Adipocyte (in vitro differentiated cells): Measurements from ENCODE around the gene CHL1.

Experiments used
- DNase-seq: peaks from one replicate; pipeline ENCODE4 v3.0.0-alpha.2; 2015; ENCODE audit warnings: low read depth
- H3K27me3 ChIP-seq: replicated peaks from 2 replicates; pipeline ENCODE4 v1.7.0; 2013; ENCODE audit warnings: mild to moderate bottlenecking, low read length, moderate library complexity; ENCODE audit not compliant: control insufficient read depth, insufficient read depth
- H3K36me3 ChIP-seq: 2 replicates; pipeline ENCODE4 v1.7.0; 2013; ENCODE audit warnings: low read length, mild to moderate bottlenecking, moderate library complexity; ENCODE audit not compliant: control insufficient read depth, insufficient read depth, severe bottlenecking
- H3K4me1 ChIP-seq: 2 replicates; pipeline ENCODE4 v1.7.0; 2013; ENCODE audit warnings: mild to moderate bottlenecking, low read length, moderate library complexity; ENCODE audit not compliant: control insufficient read depth, insufficient read depth
- H3K4me3 ChIP-seq: 2 replicates; pipeline ENCODE4 v1.7.0; 2013; ENCODE audit warnings: mild to moderate bottlenecking, low read length, moderate library complexity
- H3K9ac ChIP-seq: 2 replicates; pipeline ENCODE4 v1.7.0; 2013; ENCODE audit warnings: mild to moderate bottlenecking, low read length, moderate library complexity
- H3K9me3 ChIP-seq: 2 replicates; pipeline ENCODE4 v1.7.0; 2013; ENCODE audit warnings: mild to moderate bottlenecking, low read length, moderate library complexity; ENCODE audit not compliant: control insufficient read depth

Gene CHL1

DNA sequence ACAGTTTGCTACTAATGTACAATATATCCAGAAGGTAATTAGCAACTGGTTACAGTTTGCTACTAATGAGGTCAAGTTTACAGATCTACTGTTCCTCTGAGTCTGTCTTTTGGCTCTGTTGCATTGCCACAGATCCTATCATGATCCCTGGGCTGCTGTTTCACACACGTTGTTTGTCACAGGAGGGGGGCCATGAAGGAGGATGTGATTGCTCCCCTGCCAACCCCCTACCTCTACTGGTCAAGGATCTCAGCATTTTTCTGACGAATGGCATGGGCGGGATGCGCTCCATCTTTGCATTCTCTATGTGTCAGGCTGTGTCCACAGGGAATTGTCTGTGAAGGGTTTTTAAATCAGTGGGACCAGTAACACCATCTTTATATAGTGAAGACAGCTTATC, 91.9 kb downstream of the CHL1 start:
- H3K4me1 ChIP-seq, result peaks cover 10% of the 10 kb centered on the region
- no peaks in the 10 kb centered on the region for H3K36me3 ChIP-seq
- DNase-seq, result no peak
- no peak overlapping the region for H3K4me3 ChIP-seq
- no peaks in the 10 kb centered on the region for H3K9me3 ChIP-seq
- no peaks in the 10 kb centered on the region for H3K27me3 ChIP-seq
- no peak overlapping the region for H3K9ac ChIP-seq

DNA sequence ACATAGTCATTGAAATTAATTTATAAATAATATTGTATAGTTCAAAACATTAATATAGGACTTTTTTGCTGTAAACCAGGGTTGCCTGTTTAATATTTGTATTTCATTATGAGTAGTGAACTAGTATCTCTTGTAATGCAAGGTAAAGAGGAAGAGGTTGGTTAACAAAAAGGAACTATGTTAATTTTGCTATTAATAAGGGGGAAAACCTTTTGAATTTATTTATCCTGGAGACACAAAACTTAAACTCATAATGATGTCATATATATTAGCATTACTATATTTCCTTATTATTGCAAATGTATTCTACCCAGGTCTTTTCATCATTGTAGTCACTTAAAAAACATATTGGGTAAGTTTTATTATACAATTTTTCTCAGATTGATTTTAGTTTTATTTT, 94.5 kb downstream of the CHL1 start:
- H3K9me3 ChIP-seq, result no peaks in the 10 kb centered on the region
- H3K4me3 ChIP-seq, result no peak overlapping the region
- peaks cover 10% of the 10 kb centered on the region for H3K4me1 ChIP-seq
- no peak overlapping the region for H3K9ac ChIP-seq
- no peaks in the 10 kb centered on the region for H3K36me3 ChIP-seq
- DNase-seq, result no peak
- H3K27me3 ChIP-seq, result no peaks in the 10 kb centered on the region

DNA sequence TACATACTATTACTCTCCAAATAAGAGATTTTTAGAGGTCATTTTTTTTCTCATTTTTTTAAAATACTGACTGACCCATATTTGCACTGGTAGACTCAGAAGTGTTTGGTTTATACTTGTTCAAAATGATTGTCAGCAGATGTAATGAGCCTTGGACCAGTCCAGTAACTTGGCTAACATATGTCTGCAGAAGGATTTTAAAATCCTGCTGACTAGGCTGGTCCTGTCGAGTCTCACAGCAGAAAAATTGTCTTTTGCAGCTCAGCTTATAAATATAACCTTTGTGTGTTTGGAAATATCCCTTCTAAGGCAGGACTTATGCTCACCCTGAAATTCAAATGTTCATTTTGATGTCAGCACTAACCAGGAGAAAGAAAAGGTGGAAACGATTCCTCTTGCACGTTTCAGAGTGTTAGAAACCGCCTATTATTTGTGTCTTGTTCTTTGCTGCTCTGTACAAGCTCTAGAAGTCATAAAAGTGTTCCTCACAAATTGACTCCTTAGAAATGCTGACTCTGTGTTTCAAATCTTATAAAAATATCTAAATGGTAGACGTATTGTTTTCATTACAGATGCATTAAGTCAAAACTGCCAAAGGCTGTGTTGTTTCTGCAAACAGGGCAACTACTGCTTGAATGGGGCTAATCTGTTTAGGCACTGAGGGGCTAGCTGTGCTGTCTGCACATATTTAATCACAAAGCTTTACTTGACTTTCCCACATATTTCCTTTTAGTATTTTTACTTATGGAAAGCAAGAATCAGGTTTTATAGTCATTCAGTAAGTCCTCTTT, 95.3 kb downstream of the CHL1 start:
- Histone ChIP-seq H3K27me3 (no peaks in the 10 kb centered on the region), H3K36me3 (no peaks in the 10 kb centered on the region), H3K4me1 (peaks cover 10% of the 10 kb centered on the region), H3K4me3 (no peak overlapping the region), H3K9ac (no peak overlapping the region), H3K9me3 (no peaks in the 10 kb centered on the region)
- no peak for DNase-seq

DNA sequence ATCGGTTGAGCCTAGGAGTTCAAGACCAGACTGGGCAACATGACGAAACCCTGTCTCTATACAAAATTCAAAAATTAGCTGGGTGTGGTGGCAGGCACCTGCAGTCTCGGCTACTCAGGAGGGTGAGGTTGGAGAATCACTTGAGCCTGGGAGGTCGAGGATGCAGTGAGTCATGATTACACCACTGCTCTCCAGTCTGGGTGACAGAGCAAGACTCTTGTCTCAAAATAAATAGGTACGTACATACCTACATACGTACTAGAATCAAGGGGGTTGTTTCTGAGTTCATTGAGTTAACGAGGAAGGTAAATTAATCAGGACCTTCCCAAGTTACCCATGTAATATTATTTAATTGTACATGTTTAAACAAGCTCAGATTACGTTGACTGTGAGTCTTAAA, 97.5 kb downstream of the CHL1 start:
- Histone ChIP-seq H3K4me1 (peaks cover 10% of the 10 kb centered on the region), H3K36me3 (no peaks in the 10 kb centered on the region), H3K9me3 (no peaks in the 10 kb centered on the region), H3K27me3 (no peaks in the 10 kb centered on the region), H3K9ac (no peak overlapping the region), H3K4me3 (no peak overlapping the region)
- DNase-seq, result no peak

DNA sequence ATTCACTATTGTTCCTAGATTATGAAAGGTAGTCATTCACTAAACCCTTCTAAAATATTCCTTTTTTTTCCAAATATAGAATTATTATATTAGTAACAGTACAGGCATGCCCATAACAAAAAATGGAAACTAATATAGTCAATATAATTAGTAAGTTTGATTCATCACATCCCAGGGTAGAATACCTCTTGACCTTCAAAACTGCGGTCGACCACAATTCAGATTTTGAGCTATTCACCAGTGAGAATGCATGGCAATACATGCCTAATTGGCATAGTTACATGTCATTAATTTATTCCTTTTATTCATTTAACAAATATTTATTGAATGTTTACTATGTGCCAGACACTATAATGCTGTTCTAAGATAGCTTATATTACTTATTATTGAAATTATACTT, 98.0 kb downstream of the CHL1 start:
- no peak for DNase-seq
- H3K9me3 ChIP-seq, result no peaks in the 10 kb centered on the region

DNA sequence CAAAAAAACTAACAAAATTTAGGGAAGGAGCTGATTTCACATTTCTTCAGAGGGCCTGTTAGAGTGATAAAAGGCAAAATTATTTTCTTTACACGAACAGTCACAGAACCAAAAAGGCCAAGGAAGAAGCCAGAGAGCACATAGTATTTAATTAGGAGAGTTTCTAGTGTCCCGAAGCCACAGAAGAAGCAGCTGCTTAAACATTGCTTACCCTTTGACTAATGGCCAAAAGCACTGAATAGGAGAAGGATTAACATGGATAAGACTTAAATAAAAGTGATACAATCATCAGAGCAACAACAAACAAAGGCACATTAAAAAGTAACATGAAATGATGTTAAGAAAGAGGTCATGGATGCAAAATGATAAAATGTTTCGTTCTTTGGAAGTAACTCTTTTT, 98.6 kb downstream of the CHL1 start:
- no peak for DNase-seq
- no peaks in the 10 kb centered on the region for H3K27me3 ChIP-seq
- no peaks in the 10 kb centered on the region for H3K9me3 ChIP-seq
- H3K36me3 ChIP-seq, result no peaks in the 10 kb centered on the region
- H3K9ac ChIP-seq, result no peak overlapping the region
- H3K4me3 ChIP-seq, result no peak overlapping the region
- peaks cover 6% of the 10 kb centered on the region for H3K4me1 ChIP-seq

More for the DNA sequence above, 98.0 kb downstream of the CHL1 start:
- no peak overlapping the region for H3K9ac ChIP-seq
- H3K4me3 ChIP-seq, result no peak overlapping the region
- H3K4me1 ChIP-seq, result peaks cover 10% of the 10 kb centered on the region
- no peaks in the 10 kb centered on the region for H3K27me3 ChIP-seq
- H3K36me3 ChIP-seq, result no peaks in the 10 kb centered on the region

DNA sequence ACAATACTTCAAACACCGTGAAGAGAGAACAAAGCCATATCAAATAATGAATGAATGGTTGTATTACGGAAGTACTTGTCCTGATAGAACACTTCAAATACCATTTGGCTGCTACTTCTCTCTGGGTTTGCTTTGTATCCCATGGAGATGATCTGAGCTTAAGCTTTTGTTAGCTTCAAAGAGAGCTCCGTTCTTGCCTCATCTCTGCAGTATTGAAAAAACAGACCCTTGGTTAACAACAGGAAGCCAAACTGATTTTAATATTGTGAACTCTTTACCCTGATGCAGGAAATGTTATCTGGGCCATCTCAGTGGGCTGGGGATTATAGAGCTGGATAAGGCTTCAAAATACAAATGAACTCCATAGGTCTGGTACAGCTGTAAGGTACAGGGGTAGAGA, 101.0 kb downstream of the CHL1 start:
- DNase-seq, result no peak

DNA sequence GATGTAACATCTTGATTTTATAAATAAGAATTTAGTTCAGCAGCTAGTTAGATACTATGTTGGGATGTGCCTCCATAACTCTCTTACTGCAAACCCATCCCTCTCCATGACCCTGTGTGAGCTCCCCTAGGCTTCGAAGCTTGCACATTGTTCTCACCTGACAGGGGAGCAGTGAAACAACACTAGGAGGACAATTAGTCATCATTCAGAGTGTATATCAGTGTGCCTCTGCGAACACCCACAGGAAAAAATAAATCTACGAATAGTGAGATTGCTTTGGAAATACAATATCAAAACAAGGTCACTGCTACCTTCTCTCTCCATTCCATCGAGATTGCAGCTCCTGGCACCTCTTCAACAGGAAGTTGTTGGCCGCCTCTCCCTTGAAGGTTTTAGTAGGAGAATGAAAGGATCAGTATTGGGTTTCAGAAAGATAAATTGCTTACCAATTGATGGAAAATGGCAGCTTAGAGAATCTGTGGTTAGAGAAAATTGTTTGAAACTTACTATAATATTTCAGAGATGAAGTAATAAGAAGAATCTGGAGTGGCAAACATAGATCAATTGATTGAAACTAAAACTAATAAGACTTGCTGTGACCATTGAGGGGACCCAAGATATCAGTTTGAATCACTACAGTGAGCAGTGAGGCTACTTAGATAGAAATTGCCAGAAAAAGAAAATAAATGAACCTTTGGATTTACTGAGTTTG, 103.2 kb downstream of the CHL1 start:
- Histone ChIP-seq H3K27me3 (no peaks in the 10 kb centered on the region), H3K9ac (no peak overlapping the region), H3K4me3 (no peak overlapping the region), H3K4me1 (no peaks in the 10 kb centered on the region), H3K36me3 (no peaks in the 10 kb centered on the region), H3K9me3 (no peaks in the 10 kb centered on the region)
- DNase-seq, result no peak

More for the DNA sequence above, 101.0 kb downstream of the CHL1 start:
- no peak overlapping the region for H3K4me3 ChIP-seq
- H3K36me3 ChIP-seq, result no peaks in the 10 kb centered on the region
- no peak overlapping the region for H3K9ac ChIP-seq
- no peaks in the 10 kb centered on the region for H3K4me1 ChIP-seq
- no peaks in the 10 kb centered on the region for H3K27me3 ChIP-seq
- H3K9me3 ChIP-seq, result no peaks in the 10 kb centered on the region

DNA sequence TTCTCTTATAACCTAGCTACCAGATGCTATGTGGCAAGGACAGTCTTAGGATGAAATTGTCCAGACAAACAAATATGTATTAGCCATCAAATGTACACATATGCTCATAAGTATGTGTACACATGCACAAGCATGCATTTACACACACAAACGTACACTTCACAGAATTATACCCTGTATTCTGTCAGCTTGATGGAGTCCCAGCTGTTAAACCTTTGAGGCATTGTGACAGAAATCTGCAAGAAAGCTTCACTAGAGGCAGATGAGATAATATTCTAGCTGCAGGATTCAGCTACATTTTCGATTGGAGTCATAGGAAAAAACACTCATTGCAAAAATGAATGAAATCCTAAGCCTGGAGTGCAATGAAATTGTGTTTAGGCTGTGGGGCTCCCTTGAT, 110.6 kb downstream of the CHL1 start:
- Histone ChIP-seq H3K27me3 (no peaks in the 10 kb centered on the region), H3K9ac (no peak overlapping the region), H3K4me3 (no peak overlapping the region), H3K4me1 (no peaks in the 10 kb centered on the region), H3K36me3 (no peaks in the 10 kb centered on the region), H3K9me3 (no peaks in the 10 kb centered on the region)
- no peak for DNase-seq

DNA sequence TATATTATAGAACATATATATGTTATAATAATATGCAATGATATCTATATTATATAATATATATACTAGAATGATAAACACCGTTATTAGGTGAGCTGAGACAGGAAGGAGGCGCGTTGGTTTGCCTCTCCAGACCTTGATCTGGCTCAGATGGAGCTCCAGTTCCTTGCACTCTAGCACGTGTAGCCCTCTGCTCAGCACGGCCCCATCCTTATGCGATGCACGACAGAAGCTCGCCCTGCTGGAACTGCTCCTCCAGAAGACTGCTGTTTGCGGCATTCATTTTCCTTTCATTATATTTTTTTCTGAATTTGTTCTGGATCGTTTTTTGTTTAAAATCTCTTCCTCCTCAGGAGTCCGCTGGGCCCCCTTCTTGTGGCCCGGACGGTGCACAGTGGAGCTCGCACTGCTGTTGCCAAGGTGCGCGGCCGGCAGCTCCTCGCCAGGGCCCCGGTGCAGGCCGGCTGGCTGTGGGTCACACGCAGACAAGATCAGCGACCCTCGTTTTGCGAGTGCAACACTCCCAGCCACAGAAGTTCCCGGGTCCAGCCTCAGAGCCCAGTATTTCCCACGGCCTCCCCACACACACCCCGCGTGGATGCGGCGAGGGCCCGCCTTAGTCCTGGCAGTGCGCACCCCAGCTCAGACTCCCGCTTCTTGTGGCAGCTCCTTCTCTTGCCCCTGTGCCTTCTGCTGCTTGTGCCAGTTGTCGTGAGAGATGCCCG, 112.2 kb downstream of the CHL1 start:
- no peak for DNase-seq

DNA sequence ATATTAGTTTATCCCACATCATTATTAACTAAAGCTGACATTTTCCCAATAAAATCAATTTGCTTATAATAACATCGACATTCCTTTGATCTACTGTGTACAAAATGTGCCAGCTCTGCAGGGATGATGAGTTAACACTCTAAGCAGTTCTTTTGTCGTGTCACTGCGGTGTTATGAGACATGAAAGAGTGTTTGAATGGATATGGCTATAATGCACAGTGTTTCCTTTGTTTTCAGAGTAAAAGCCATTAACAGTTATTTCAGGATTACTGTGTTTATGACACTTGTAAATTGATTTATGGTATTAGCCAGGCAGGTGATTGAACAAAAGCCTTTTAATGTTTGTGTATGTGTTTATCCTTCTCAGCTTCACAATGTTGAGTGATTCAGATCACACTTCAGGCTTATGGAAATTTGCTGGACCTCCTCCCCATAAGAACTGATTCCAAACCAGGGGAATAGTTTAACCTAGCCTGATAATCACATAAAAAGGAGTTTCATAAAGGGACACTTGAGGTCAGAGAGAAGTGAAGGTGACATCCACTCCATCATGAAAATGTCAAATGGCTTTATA, 115.7 kb downstream of the CHL1 start:
- H3K9ac ChIP-seq, result no peak overlapping the region
- DNase-seq, result no peak
- no peaks in the 10 kb centered on the region for H3K9me3 ChIP-seq
- no peaks in the 10 kb centered on the region for H3K27me3 ChIP-seq
- H3K4me1 ChIP-seq, result no peaks in the 10 kb centered on the region
- no peaks in the 10 kb centered on the region for H3K36me3 ChIP-seq
- no peak overlapping the region for H3K4me3 ChIP-seq

More for the DNA sequence above, 112.2 kb downstream of the CHL1 start:
- Histone ChIP-seq H3K9ac (no peak overlapping the region), H3K27me3 (no peaks in the 10 kb centered on the region), H3K4me1 (no peaks in the 10 kb centered on the region), H3K36me3 (no peaks in the 10 kb centered on the region), H3K4me3 (no peak overlapping the region), H3K9me3 (no peaks in the 10 kb centered on the region)
